NAMALWA (cell line): Measurements from ENCODE around the gene PPID.
"Not testable (repeated sequence)": the region's sequence is repeated elsewhere in the genome, so short reads cannot be mapped to it uniquely, and the experiment has no call there.

Source experiments
- DNase-seq: peaks from one replicate; pipeline ENCODE4 v3.0.0-alpha.2; 2015; ENCODE audit warnings: low spot score

Gene PPID

GRCh38 chr4:158666892-158667291, 56.3 kb downstream of the PPID start:
- no peak for DNase-seq

DNA sequence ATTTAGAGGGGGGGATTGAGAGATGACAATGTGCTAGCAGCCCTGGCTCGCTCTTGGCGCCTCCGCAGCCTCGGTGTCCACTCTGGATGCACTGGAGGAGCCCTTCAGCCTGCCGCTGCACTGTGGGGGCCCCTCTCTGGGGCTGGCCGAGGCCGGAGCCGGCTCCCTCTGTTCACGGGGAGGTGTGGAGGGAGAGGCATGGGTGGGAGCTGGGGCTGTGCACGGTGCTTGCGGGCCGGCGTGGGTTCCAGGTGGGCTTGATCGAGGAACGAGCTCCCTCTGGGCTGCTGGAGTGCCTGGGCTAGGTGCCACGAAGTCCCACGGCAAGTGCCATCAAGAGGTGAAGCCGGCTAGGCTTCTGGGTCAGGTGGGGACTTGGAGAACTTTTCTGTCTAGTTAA, 58.4 kb downstream of the PPID start:
- no peak for DNase-seq

GRCh38 chr4:158663707-158664625, 59.2 kb downstream of the PPID start:
- DNase-seq: not testable (repeated sequence)

GRCh38 chr4:158663255-158663654, 59.9 kb downstream of the PPID start:
- not testable (repeated sequence) for DNase-seq
